WERI-Rb-1 (cell line): ENCODE data around the gene RNF121.

Experiments
- DNase-seq: peaks from one replicate; pipeline ENCODE4 v3.0.0-alpha.2; 2020
- H3K27ac ChIP-seq: fragments of 250-450 bp; sonication (Bioruptor Pico); 2 replicates; pipeline ENCODE4 v1.5.1; 2020; ENCODE audit warnings: mild to moderate bottlenecking, moderate library complexity
- H3K27me3 ChIP-seq: fragments of 250-450 bp; sonication (Bioruptor Pico); 2 replicates; pipeline ENCODE4 v1.5.1; 2021; ENCODE audit warnings: mild to moderate bottlenecking, low read depth, moderate library complexity; ENCODE audit not compliant: insufficient read depth, severe bottlenecking
- H3K36me3 ChIP-seq: fragments of 250-450 bp; sonication (Bioruptor Pico); 2 replicates; pipeline ENCODE4 v1.5.1; 2020; ENCODE audit warnings: mild to moderate bottlenecking, moderate library complexity
- H3K4me3 ChIP-seq: 2 replicates; pipeline ENCODE4 v1.5.1; 2011; ENCODE audit warnings: low read depth, mild to moderate bottlenecking, control low read depth, low read length
- H3K9me3 ChIP-seq: fragments of 250-450 bp; sonication (Bioruptor Pico); 2 replicates; pipeline ENCODE4 v1.5.1; 2021; ENCODE audit warnings: mild to moderate bottlenecking, moderate library complexity; ENCODE audit not compliant: severe bottlenecking
- CTCF ChIP-seq: IDR thresholded peaks from 2 replicates; pipeline ENCODE4 v1.5.1; 2011; ENCODE audit warnings: low read depth, mild to moderate bottlenecking, control low read depth, inconsistent platforms, low read length

RNF121 gene

GRCh38 chr11:71979094-71979493, 50.2 kb downstream of the RNF121 start:
- peaks cover 43% of the 10 kb centered on the region for H3K36me3 ChIP-seq
- no peak for DNase-seq
- no peak overlapping the region for H3K27ac ChIP-seq
- no peak for TF ChIP-seq CTCF
- H3K4me3 ChIP-seq: no peak overlapping the region
- no peaks in the 10 kb centered on the region for H3K9me3 ChIP-seq
- H3K27me3 ChIP-seq: no peaks in the 10 kb centered on the region

- DNase-seq: no peak
- no peak for TF ChIP-seq CTCF
- peaks cover 43% of the 10 kb centered on the region for H3K36me3 ChIP-seq
These were observed 50.8 kb downstream of the RNF121 start for GRCh38 chr11:71979602-71980001.

GRCh38 chr11:71986131-71986530, 57.3 kb downstream of the RNF121 start:
- H3K27me3 ChIP-seq: no peaks in the 10 kb centered on the region
- H3K9me3 ChIP-seq: no peaks in the 10 kb centered on the region
- H3K36me3 ChIP-seq: peaks cover 49% of the 10 kb centered on the region
- no peak overlapping the region for H3K4me3 ChIP-seq
- TF ChIP-seq CTCF: no peak
- DNase-seq: no peak
- no peak overlapping the region for H3K27ac ChIP-seq

More at GRCh38 chr11:71979602-71980001, 50.8 kb downstream of the RNF121 start:
- no peak overlapping the region for H3K27ac ChIP-seq
- no peak overlapping the region for H3K4me3 ChIP-seq
- no peaks in the 10 kb centered on the region for H3K9me3 ChIP-seq
- H3K27me3 ChIP-seq: no peaks in the 10 kb centered on the region

- TF ChIP-seq CTCF: no peak
- Histone ChIP-seq H3K27ac (no peak overlapping the region), H3K36me3 (peaks cover 57% of the 10 kb centered on the region), H3K9me3 (no peaks in the 10 kb centered on the region), H3K4me3 (no peak overlapping the region), H3K27me3 (no peaks in the 10 kb centered on the region)
- no peak for DNase-seq
These were observed 58.7 kb downstream of the RNF121 start for GRCh38 chr11:71987521-71987920.

GRCh38 chr11:71988050-71988449, 59.2 kb downstream of the RNF121 start:
- DNase-seq: no peak

More at GRCh38 chr11:71988050-71988449, 59.2 kb downstream of the RNF121 start:
- no peaks in the 10 kb centered on the region for H3K9me3 ChIP-seq
- no peak overlapping the region for H3K27ac ChIP-seq
- peaks cover 53% of the 10 kb centered on the region for H3K36me3 ChIP-seq
- no peak for TF ChIP-seq CTCF
- H3K4me3 ChIP-seq: no peak overlapping the region
- no peaks in the 10 kb centered on the region for H3K27me3 ChIP-seq
